HL-60 (cell line): ENCODE measurements around the gene CDHR1.

Experiments used
- DNase-seq, 2 experiments: peaks; one replicate each; pipeline ENCODE4 v3.0.0-alpha.2; 2010 to 2020; ENCODE audit warnings: low read depth in 1 of 2, low spot score in 1 of 2
- H3K27ac ChIP-seq: fragments of 250-450 bp; sonication (Bioruptor Pico); replicated peaks from 2 replicates; pipeline ENCODE4 v1.5.1; 2020; ENCODE audit warnings: mild to moderate bottlenecking, moderate library complexity
- H3K27me3 ChIP-seq: fragments of 250-450 bp; sonication (Bioruptor Pico); 2 replicates; pipeline ENCODE4 v1.5.1; 2021; ENCODE audit warnings: mild to moderate bottlenecking, moderate library complexity; ENCODE audit not compliant: insufficient read depth, poor library complexity, severe bottlenecking
- H3K4me3 ChIP-seq: replicated peaks from 2 replicates; pipeline ENCODE4 v1.5.1; 2011; ENCODE audit warnings: mild to moderate bottlenecking, control low read depth, low read length; ENCODE audit not compliant: insufficient read depth
- GABPA ChIP-seq: IDR thresholded peaks from 2 replicates; pipeline ENCODE4 v1.6.1; 2012; ENCODE audit warnings: low read depth
- POLR2AphosphoS5 ChIP-seq: IDR thresholded peaks from 2 replicates; pipeline ENCODE4 v1.6.1; 2012; ENCODE audit warnings: low read depth
- REST ChIP-seq: IDR thresholded peaks from 2 replicates; pipeline ENCODE4 v1.6.1; 2012; ENCODE audit warnings: low read depth; ENCODE audit not compliant: insufficient replicate concordance
- SPI1 ChIP-seq: IDR thresholded peaks from 2 replicates; pipeline ENCODE4 v1.6.1; 2012; ENCODE audit warnings: low read depth, mild to moderate bottlenecking, borderline replicate concordance
- TF ChIP-seq, protein P1 (sequence below): IDR thresholded peaks from one replicate; pipeline ENCODE4 v1.5.1; 2011; ENCODE audit warnings: low read length, control low read depth, inconsistent platforms; ENCODE audit not compliant: insufficient read depth

The CDHR1 gene

GRCh38 chr10:84254552-84255478, 60.5 kb downstream of the CDHR1 start:
- Histone ChIP-seq H3K27me3 (no peaks in the 10 kb centered on the region), H3K4me3 (no peak overlapping the region), H3K27ac (no peak overlapping the region)
- TF ChIP-seq SPI1 (no peak), REST (no peak), GABPA (no peak), POLR2AphosphoS5 (no peak)
- TF ChIP-seq, protein P1, sequence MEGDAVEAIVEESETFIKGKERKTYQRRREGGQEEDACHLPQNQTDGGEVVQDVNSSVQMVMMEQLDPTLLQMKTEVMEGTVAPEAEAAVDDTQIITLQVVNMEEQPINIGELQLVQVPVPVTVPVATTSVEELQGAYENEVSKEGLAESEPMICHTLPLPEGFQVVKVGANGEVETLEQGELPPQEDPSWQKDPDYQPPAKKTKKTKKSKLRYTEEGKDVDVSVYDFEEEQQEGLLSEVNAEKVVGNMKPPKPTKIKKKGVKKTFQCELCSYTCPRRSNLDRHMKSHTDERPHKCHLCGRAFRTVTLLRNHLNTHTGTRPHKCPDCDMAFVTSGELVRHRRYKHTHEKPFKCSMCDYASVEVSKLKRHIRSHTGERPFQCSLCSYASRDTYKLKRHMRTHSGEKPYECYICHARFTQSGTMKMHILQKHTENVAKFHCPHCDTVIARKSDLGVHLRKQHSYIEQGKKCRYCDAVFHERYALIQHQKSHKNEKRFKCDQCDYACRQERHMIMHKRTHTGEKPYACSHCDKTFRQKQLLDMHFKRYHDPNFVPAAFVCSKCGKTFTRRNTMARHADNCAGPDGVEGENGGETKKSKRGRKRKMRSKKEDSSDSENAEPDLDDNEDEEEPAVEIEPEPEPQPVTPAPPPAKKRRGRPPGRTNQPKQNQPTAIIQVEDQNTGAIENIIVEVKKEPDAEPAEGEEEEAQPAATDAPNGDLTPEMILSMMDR = no peak
- no peak for DNase-seq

DNA sequence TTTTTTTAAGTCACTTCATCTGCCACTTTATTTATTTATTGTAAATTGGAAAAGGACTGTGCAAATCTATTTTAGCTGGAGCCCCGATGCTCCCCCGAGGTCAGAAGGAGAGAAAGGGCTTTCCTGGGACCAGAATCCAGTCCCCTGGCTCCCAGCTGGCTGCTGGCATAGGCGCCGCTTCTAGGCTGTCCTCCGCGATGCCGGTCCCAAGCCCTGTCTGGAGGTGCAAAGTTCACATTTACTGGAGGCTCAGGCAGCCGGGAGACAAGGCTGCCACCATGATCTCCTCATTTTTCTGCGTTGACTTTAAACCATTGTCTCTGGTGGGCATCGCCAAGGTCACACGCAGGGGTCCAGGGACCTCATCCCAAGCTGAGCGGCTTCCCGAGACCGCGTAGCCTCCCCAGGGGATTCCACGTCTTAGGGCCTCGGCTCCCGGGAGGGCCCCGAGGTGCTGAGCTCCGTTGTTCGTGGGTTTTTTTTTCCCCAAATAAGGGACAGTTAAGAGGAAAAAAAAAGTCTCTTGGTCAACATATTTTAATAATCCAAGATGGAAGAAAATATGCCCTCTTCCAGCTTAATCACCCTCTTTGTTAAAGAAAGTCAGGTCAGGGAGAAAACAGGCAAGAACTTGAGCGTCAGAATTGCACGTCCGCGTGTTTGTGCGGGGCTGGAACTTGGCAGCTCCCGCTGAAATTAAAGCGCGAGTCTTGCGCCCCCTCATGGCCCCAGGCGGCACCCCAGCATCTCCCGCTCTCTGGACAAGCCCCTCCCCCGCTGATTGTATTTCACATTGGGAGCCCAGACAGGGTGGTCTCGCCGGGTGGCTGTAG, 62.4 kb downstream of the CDHR1 start:
- DNase-seq = peak; percentile 1 to 32
- no peaks in the 10 kb centered on the region for H3K27me3 ChIP-seq
- H3K27ac ChIP-seq = no peak overlapping the region
- no peak overlapping the region for H3K4me3 ChIP-seq
- no peak for TF ChIP-seq POLR2AphosphoS5
- TF ChIP-seq SPI1 = no peak
- TF ChIP-seq, protein P1 = peak; percentile 48

- H3K27ac ChIP-seq = no peak overlapping the region
- H3K4me3 ChIP-seq = no peak overlapping the region
These were observed 63.1 kb downstream of the CDHR1 start for GRCh38 chr10:84257343-84258020.

More at GRCh38 chr10:84257343-84258020, 63.1 kb downstream of the CDHR1 start:
- no peak for DNase-seq
- TF ChIP-seq REST (no peak), SPI1 (no peak), GABPA (no peak), POLR2AphosphoS5 (no peak)
- TF ChIP-seq, protein P1 = no peak
- H3K27me3 ChIP-seq = no peaks in the 10 kb centered on the region
